GM12892 (cell line): ENCODE measurements around the gene SMIM23.

Experiments
- POLR2AphosphoS5 ChIP-seq: IDR thresholded peaks from 2 replicates; pipeline ENCODE4 v1.6.1; 2011; ENCODE audit warnings: low read depth, low read length, control low read depth
- TAF1 ChIP-seq: IDR thresholded peaks from 2 replicates; pipeline ENCODE4 v1.6.1; 2011; ENCODE audit warnings: low read depth, mild to moderate bottlenecking, control low read depth, low read length, borderline replicate concordance

- TF ChIP-seq TAF1 (no peak), POLR2AphosphoS5 (no peak)
Observed at GRCh38 chr5:171840066-171840465, 54.4 kb downstream of the SMIM23 start.
